CD1c-positive myeloid dendritic cell (primary cell): Measurements from ENCODE around the gene CAPZA3.
"Not testable (repeated sequence)": the region's sequence is repeated elsewhere in the genome, so short reads cannot be mapped to it uniquely, and the experiment has no call there.

Source experiments
- DNase-seq: peaks from one replicate; pipeline ENCODE4 v3.0.0-alpha.2; 2016; ENCODE audit errors: extremely low spot score

CAPZA3 gene

GRCh38 chr12:18737819-18738218, at the start of gene CAPZA3, which contains the start of gene PLCZ1:
Gene CAPZA3 (plus strand): TSS chr12:18738119. CDS start chr12:18738269, 150 bp downstream.
Gene PLCZ1 (minus strand): TSS chr12:18738012. CDS start chr12:18737371, 641 bp downstream.
- no peak for DNase-seq

GRCh38 chr12:18689771-18690170, 48.1 kb upstream of the CAPZA3 start:
- no peak for DNase-seq

GRCh38 chr12:18690653-18691052, 47.3 kb upstream of the CAPZA3 start:
- no peak for DNase-seq

GRCh38 chr12:18693986-18694385, 43.9 kb upstream of the CAPZA3 start:
- DNase-seq, result not testable (repeated sequence)

- no peak for DNase-seq
Measured at GRCh38 chr12:18696971-18697602, 40.8 kb upstream of the CAPZA3 start.

- DNase-seq, result no peak
Measured at GRCh38 chr12:18700271-18700670, 37.6 kb upstream of the CAPZA3 start.

GRCh38 chr12:18703321-18703720, 34.6 kb upstream of the CAPZA3 start:
- DNase-seq, result no peak

GRCh38 chr12:18703911-18704310, 34.0 kb upstream of the CAPZA3 start:
- no peak for DNase-seq

- DNase-seq, result no peak
Measured at GRCh38 chr12:18706798-18707197, 31.1 kb upstream of the CAPZA3 start.

- DNase-seq, result no peak
Measured at GRCh38 chr12:18716236-18716635, 21.7 kb upstream of the CAPZA3 start.

GRCh38 chr12:18718462-18718861, 19.5 kb upstream of the CAPZA3 start:
- no peak for DNase-seq

GRCh38 chr12:18719922-18720510, 17.9 kb upstream of the CAPZA3 start:
- no peak for DNase-seq

- no peak for DNase-seq
Measured at GRCh38 chr12:18720690-18721089, 17.2 kb upstream of the CAPZA3 start.

GRCh38 chr12:18721452-18721851, 16.5 kb upstream of the CAPZA3 start:
- no peak for DNase-seq

- no peak for DNase-seq
Measured at GRCh38 chr12:18723752-18724151, 14.2 kb upstream of the CAPZA3 start.

- DNase-seq, result no peak
Measured at GRCh38 chr12:18731156-18731555, 6.8 kb upstream of the CAPZA3 start.

- DNase-seq, result no peak
Measured at GRCh38 chr12:18747895-18748294, 10.0 kb downstream of the CAPZA3 start.

- no peak for DNase-seq
Measured at GRCh38 chr12:18749386-18749957, 11.6 kb downstream of the CAPZA3 start.

GRCh38 chr12:18750085-18750484, 12.2 kb downstream of the CAPZA3 start:
- DNase-seq, result no peak

GRCh38 chr12:18751866-18752265, 13.9 kb downstream of the CAPZA3 start:
- DNase-seq, result no peak

GRCh38 chr12:18752280-18752920, 14.5 kb downstream of the CAPZA3 start:
- no peak for DNase-seq

GRCh38 chr12:18752947-18753346, 15.0 kb downstream of the CAPZA3 start:
- no peak for DNase-seq
